SHP77 treated with DMSO at 0.1 percent for 48 hours (cell line): Measurements from ENCODE around the gene KIFC3.
"Not testable (repeated sequence)": the region's sequence is repeated elsewhere in the genome, so short reads cannot be mapped to it uniquely, and the experiment has no call there.

Experiments
- DNase-seq: peaks from one replicate; lab custom pipeline; 2025; lab: John Stamatoyannopoulos, UW

Gene KIFC3

GRCh38 chr16:57722651-57723050 is 79.6 kb downstream of the KIFC3 start:
- DNase-seq = no peak

DNA sequence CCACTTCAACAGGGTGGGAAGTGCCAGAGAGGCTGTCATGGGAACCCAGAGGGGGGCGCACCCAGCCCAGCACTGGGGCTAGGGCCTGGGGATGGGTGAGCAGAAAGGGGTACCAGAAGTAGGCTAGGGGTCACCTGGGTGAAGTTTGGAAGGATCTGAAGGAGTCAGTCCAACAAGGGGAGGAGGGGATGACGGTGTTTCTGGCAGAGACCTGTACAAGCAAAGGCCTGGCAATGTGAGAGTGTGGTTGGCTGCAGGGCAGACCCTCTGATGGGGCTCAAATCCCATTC is 80.1 kb downstream of the KIFC3 start:
- no peak for DNase-seq

DNA sequence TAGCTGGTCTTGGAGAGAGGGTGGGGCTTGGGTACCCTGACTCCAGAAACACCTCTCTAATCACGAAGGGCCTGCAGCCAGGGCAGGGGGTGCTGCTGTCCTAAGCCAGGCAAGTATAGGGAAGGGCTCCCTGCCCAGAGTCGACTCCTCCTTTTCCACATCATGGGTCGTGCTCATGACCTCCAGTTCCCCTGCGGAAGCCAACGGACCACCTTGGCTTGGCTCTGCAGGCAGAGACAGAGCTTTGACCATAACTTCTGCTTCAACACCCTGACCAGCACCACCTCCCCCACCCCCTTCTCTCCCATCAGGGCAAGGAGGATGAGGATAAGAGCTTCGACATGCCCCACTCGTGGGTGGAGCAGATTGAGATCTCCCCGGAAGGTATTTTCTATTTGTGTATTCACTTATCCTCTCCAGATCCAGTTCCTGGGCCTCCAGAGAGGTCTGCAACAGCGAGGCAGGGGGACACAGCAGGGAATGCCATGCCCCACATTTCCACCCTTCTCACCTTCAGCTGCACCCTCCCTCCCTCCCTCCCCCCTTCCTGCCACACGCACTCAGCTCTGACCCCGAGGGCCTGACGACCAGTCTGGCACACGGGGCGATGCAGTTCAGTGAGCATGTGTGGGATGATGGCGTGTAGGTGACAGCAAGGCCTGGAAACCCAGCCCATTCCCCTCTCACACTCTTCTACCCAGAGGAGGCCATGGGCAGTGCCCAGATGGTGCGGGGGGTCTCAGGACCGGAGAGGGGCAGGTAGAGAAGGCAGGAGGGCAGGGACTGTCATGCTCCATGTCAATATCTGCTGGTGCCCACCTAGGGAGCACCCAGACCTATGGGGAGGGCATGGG is 80.7 kb downstream of the KIFC3 start:
- no peak for DNase-seq

GRCh38 chr16:57720142-57720575 is 82.1 kb downstream of the KIFC3 start:
- no peak for DNase-seq

DNA sequence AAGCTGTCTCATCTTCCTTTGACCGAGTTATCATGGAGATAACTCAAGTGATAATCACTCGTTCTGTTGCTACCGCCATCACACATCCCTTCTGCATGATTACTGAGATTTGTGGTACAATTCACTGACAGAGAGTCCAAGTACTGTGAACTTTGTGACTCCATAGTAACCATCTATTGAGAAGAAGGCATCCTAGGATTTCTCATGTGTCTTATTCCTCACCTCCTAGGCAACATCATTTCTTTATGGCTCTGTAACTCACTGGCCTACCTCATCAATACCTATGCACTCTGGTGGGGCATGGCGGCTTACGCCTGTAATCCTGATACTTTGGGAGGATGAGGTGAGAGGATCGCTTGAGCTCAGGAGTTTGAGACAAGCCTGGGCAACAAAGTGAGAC is 88.2 kb downstream of the KIFC3 start:
- no peak for DNase-seq

DNA sequence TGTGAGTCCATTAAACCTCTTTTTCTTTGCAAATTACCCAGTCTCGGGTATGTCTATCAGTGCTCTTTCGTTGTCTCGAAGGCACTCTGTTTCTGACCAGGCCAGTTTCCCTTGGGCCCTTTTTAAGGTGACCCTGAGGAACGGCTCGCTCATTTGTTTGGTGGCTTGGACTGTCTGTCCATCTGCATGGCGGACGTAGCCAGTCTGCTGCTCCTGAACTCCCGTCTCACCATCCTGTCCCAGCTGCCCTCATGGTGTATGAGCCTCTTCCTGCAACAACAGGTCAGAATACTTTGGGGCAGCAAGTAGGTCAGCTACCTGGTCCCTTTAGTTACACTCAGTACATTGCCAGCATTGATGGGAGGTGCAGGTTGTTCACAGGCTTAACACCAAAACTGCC is 88.7 kb downstream of the KIFC3 start:
- DNase-seq = no peak

- not testable (repeated sequence) for DNase-seq
These were observed 89.7 kb downstream of the KIFC3 start for GRCh38 chr16:57712569-57712968.

GRCh38 chr16:57711993-57712392 is 90.3 kb downstream of the KIFC3 start:
- DNase-seq = no peak

GRCh38 chr16:57711346-57711745 is 90.9 kb downstream of the KIFC3 start:
- DNase-seq = no peak

GRCh38 chr16:57709663-57710062 is 92.6 kb downstream of the KIFC3 start:
- DNase-seq = no peak
